HG03558 (cell line): Measurements from ENCODE around the gene C6orf62.
"Not testable (repeated sequence)": the region's sequence is repeated elsewhere in the genome, so short reads cannot be mapped to it uniquely, and the experiment has no call there.

Experiments
- ATAC-seq: cut with Tn5 transposase; IDR thresholded peaks from one replicate; pipeline ENCODE4 v1.9.1; 2021; ENCODE audit warnings: moderate number of reproducible peaks; ENCODE audit not compliant: unreplicated experiment; ENCODE audit errors: extremely low read depth

The C6orf62 gene

GRCh38 chr6:24719125-24719971 is at the start of gene C6orf62:
TSS of gene C6orf62 (minus strand) at chr6:24719154. CDS start at chr6:24718668, 486 bp downstream.
- ATAC-seq: no peak

GRCh38 chr6:24768361-24768760 is 49.4 kb upstream of the C6orf62 start:
- no peak for ATAC-seq

- peak; percentile 59 for ATAC-seq
Observed at GRCh38 chr6:24766680-24767462, 47.9 kb upstream of the C6orf62 start.

- not testable (repeated sequence) for ATAC-seq
Observed at GRCh38 chr6:24765968-24766367, 47.0 kb upstream of the C6orf62 start.

GRCh38 chr6:24764833-24765828 is 46.2 kb upstream of the C6orf62 start:
- not testable (repeated sequence) for ATAC-seq

GRCh38 chr6:24763578-24763977 is 44.6 kb upstream of the C6orf62 start:
- ATAC-seq: no peak

- no peak for ATAC-seq
Observed at GRCh38 chr6:24761851-24762250, 42.9 kb upstream of the C6orf62 start.

GRCh38 chr6:24761193-24761835 is 42.4 kb upstream of the C6orf62 start:
- no peak for ATAC-seq

GRCh38 chr6:24760210-24760609 is 41.3 kb upstream of the C6orf62 start:
- no peak for ATAC-seq

- no peak for ATAC-seq
Observed at GRCh38 chr6:24759718-24760117, 40.8 kb upstream of the C6orf62 start.

- ATAC-seq: no peak
Observed at GRCh38 chr6:24757611-24758010, 38.7 kb upstream of the C6orf62 start.

GRCh38 chr6:24755279-24755678 is 36.3 kb upstream of the C6orf62 start:
- ATAC-seq: no peak

- not testable (repeated sequence) for ATAC-seq
Observed at GRCh38 chr6:24754378-24754777, 35.4 kb upstream of the C6orf62 start.

- no peak for ATAC-seq
Observed at GRCh38 chr6:24753545-24753944, 34.6 kb upstream of the C6orf62 start.

- no peak for ATAC-seq
Observed at GRCh38 chr6:24752917-24753492, 34.1 kb upstream of the C6orf62 start.

GRCh38 chr6:24752503-24752902 is 33.5 kb upstream of the C6orf62 start:
- ATAC-seq: no peak

- ATAC-seq: not testable (repeated sequence)
Observed at GRCh38 chr6:24750878-24751277, 31.9 kb upstream of the C6orf62 start.

- ATAC-seq: no peak
Observed at GRCh38 chr6:24749297-24749696, 30.3 kb upstream of the C6orf62 start.

GRCh38 chr6:24744911-24745310 is 26.0 kb upstream of the C6orf62 start:
- no peak for ATAC-seq
